ENCODE results near the gene ARHGEF10L. TPM values are rescaled to one million over a fixed set of nuclear protein-coding genes. Genes with fewer than 3 reads are reported as not detected.
A peak's percentile ranks its signal among the peaks of the same experiment; 100 is the strongest.

ARHGEF10L gene
- total RNA-seq, 2 donors from 2014 or later: 81.4 to 93.1 TPM

GRCh38 chr1:17657436-17657835 lies 117.9 kb downstream of the ARHGEF10L start:
- DNase-seq (no peak), ATAC-seq (no peak)
- Histone ChIP-seq H3K4me1 (no peaks in the 10 kb centered on the region), H3K9me3 (no peaks in the 10 kb centered on the region), H3K27ac (no peak overlapping the region), H3K4me3 (no peak overlapping the region), H3K27me3 (no peaks in the 10 kb centered on the region), H3K36me3 (replicated peaks in 1 of 2; ENCODE audit: insufficient read depth in 1 of 2, low read depth in 2 of 2) (peaks cover 10 to 37% of the 10 kb centered on the region in 2 donors)
- TF ChIP-seq CTCF (IDR thresholded peaks at IDR 0.05): no peak
- no peak for TF ChIP-seq POLR2A (IDR thresholded peaks at IDR 0.05)
- intact Hi-C loops (cut with DNase I): loop anchor here (10.0 kb wide), 1 partner anchor 437 kb away; no protein-coding TSS in a partner anchor
- WGBS, 2 donors: 90 to 92% methylated on average over 13 of the region's 13 CpGs

DNA sequence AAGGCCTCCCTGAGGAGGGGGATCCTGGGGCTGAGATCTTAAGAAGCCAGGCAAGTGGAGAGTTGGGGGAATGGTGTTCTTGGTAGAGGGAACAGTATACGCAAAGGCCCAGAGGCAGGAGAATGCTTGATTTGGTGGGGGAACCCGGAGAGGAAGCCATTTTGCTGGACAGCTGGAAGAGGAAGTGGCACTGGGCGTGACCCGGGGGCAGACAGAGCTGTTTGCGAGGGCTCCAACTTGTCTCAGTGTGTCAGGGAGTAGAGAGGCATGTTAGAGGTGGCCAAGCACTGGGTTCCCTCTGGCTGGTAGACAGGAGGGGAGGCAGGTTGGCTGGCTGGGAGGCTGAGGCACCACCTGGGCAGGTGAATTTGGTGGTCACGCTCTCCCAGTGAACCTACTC lies 119.3 kb downstream of the ARHGEF10L start:
- Histone ChIP-seq H3K27me3 (no peaks in the 10 kb centered on the region), H3K36me3 (replicated peaks in 1 of 2; ENCODE audit: insufficient read depth in 1 of 2, low read depth in 2 of 2) (peaks cover 10 to 38% of the 10 kb centered on the region in 2 donors), H3K27ac (no peak overlapping the region), H3K4me3 (no peak overlapping the region), H3K4me1 (peaks cover 1% of the 10 kb centered on the region), H3K9me3 (no peaks in the 10 kb centered on the region)
- no peak for ATAC-seq
- 87 to 92% methylated on average over 5 to 6 of the region's 6 CpGs for WGBS, 2 donors
- no peak for DNase-seq
- intact Hi-C loops (cut with DNase I): loop anchor here (10.0 kb wide), 1 partner anchor 436 kb away; no protein-coding TSS in a partner anchor
- no peak for TF ChIP-seq POLR2A (IDR thresholded peaks at IDR 0.05)
- TF ChIP-seq CTCF (IDR thresholded peaks at IDR 0.05): no peak

DNA sequence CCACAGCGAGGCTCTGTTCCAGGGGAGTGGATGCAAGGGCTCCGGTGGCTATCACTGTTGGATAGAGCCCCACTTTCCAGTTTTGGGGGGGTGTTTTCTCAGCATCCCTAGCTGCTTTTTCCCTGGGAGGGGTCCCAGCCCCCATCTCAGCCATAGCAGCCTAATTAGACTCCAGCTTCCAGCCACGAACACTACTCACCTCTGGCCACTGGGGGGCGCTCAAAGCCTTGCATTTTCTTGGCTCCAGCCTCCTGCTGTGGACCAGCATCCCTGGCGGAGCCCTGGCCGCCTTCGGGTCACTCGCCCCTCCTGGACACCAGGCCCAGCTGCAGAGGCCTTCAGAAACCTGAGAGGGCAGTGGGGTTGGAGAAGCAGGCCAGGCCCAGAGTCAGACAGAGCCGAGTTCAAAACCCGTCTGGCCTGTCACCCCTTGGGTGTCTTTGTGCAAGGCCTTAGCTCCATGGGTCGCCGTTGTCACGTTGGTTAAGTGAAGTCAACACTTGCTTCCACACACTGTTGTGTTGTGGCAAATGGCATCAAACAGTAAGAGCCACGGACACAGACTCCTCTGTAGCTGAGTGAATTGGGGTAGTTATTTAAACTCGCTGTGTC lies 122.2 kb downstream of the ARHGEF10L start:
- ATAC-seq: peak; percentile 51
- DNase-seq: peak; percentile 60 to 66 (median 64)
- 67 to 97% methylated on average over 6 to 15 of the region's 15 CpGs for WGBS, 2 donors
- no peak overlapping the region for H3K4me3 ChIP-seq
- peaks cover 6 to 34% of the 10 kb centered on the region in 2 donors for H3K36me3 ChIP-seq (replicated peaks in 1 of 2; ENCODE audit: insufficient read depth in 1 of 2, low read depth in 2 of 2)
- intact Hi-C loops (cut with DNase I): no loop called here
- H3K9me3 ChIP-seq: no peaks in the 10 kb centered on the region
- H3K27me3 ChIP-seq: no peaks in the 10 kb centered on the region
- TF ChIP-seq POLR2A (IDR thresholded peaks at IDR 0.05) (no peak), CTCF (IDR thresholded peaks at IDR 0.05) (peak; percentile 45 to 69 (median 68))
- H3K4me1 ChIP-seq: peaks cover 11% of the 10 kb centered on the region
- no peak overlapping the region for H3K27ac ChIP-seq

DNA sequence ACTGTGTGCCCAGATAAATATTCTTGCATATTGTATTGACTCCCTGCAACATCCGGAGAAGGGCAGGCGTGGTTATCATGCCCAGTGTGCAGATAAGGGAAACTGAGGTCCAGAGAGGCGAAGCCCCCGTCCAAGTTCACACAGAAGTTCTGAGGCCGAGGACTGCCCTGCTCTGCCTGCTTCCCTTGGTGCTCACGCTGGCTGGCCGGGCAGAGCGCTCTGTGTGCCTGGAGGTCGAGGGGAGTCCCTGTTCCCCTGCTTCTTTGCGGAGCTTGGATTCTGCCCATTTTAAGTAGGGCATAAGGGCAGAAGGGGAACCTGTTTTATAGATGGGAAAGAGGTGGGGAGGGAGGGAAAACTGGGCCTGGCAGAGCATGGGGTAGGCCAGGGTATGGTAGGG lies 122.8 kb downstream of the ARHGEF10L start:
- Histone ChIP-seq H3K4me3 (no peak overlapping the region), H3K4me1 (peaks cover 11% of the 10 kb centered on the region), H3K9me3 (no peaks in the 10 kb centered on the region), H3K27me3 (no peaks in the 10 kb centered on the region), H3K36me3 (replicated peaks in 1 of 2; ENCODE audit: insufficient read depth in 1 of 2, low read depth in 2 of 2) (peaks cover 6 to 35% of the 10 kb centered on the region in 2 donors), H3K27ac (no peak overlapping the region)
- ATAC-seq (no peak), DNase-seq (no peak)
- TF ChIP-seq POLR2A (IDR thresholded peaks at IDR 0.05): no peak
- TF ChIP-seq CTCF (IDR thresholded peaks at IDR 0.05): no peak
- 86 to 88% methylated on average over 10 of the region's 10 CpGs for WGBS, 2 donors
- intact Hi-C loops (cut with DNase I): no loop called here

DNA sequence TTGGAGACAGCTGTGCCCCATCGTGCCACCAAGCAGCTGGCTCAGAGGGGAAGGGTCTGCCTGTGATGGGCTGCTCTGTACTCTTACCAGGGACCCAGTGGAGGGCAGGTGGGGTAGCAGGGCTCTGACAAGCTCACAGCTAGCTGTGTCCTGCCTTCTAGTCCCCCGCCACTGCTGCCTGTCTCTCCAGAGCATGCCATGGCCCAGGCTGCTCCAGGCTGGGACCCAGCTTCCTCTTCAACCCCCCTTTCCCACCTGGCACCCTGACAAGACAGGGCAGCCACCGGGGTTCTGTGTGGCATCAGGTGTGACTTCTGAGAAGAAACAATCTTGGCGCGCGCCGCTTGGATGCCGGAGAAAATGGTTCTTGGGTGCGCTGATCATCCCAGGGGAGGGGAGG lies 123.3 kb downstream of the ARHGEF10L start:
- Histone ChIP-seq H3K27ac (no peak overlapping the region), H3K36me3 (replicated peaks in 1 of 2; ENCODE audit: insufficient read depth in 1 of 2, low read depth in 2 of 2) (peaks cover under 1 to 36% of the 10 kb centered on the region in 2 donors), H3K9me3 (no peaks in the 10 kb centered on the region), H3K27me3 (no peaks in the 10 kb centered on the region), H3K4me3 (no peak overlapping the region), H3K4me1 (peaks cover 11% of the 10 kb centered on the region)
- 86 to 89% methylated on average over 4 to 9 of the region's 9 CpGs for WGBS, 2 donors
- ATAC-seq (no peak), DNase-seq (no peak)
- TF ChIP-seq CTCF (IDR thresholded peaks at IDR 0.05): no peak
- no peak for TF ChIP-seq POLR2A (IDR thresholded peaks at IDR 0.05)
- intact Hi-C loops (cut with DNase I): no loop called here
